Vagina (tissue), 2 donors: ENCODE results near the gene DOK7.

Source experiments
- POLR2A ChIP-seq, 2 donors: fragments of 450-650 bp; IDR thresholded peaks; one replicate each; pipeline ENCODE4 v1.6.1; 2017; ENCODE audit warnings: antibody characterized with exemption in 2 of 2, mild to moderate bottlenecking in 2 of 2, moderate library complexity in 2 of 2
- TF ChIP-seq, protein P1 (sequence below), 3 experiments: fragments of 450-650 bp in 2 of 3; fragments of 200-600 bp in 1 of 3; sonication (generic) in 1 of 3; IDR thresholded peaks; one replicate each; pipeline ENCODE4 v1.5.1; 2017 to 2019; ENCODE audit warnings: antibody characterized with exemption in 3 of 3, mild to moderate bottlenecking in 2 of 3, moderate library complexity in 2 of 3

DNA sequence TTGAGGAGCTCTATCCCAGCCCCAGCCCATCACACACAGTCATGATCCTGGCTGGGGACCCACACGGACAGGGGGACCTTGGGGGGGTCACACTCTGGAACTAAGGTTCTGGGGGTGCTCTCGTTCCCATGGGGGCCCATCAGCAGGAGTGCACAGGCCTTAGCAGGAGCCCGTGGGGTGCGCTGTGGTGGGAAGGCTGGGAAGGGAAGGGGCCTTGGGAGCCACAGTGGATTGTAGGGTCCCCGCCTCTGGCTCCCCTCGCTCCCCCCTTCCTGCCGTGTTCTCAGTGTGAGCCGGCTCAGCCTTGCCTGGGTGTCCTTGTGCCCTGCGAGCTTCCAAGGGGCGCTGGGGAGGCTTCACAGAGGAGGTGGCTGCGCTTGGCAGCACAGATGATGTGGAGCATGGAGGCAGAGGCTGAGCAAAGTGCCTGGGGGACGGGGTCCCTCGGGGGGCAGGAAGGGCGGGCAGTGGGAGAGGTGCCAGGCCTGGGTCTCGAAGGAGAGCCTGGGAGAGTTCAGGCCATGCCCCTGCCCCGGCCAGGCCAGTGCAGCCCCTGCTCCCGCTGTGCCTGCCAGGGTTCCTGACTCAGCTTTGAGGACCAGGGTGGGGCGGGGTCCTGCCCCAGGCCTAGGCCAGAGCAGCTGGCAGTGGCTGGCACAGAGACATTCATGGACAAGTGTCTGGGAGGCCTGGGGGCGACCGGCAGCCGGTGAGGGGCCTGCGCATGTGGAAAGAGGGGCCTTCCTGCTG, 26.9 kb upstream of the DOK7 start:
- TF ChIP-seq, protein P1, sequence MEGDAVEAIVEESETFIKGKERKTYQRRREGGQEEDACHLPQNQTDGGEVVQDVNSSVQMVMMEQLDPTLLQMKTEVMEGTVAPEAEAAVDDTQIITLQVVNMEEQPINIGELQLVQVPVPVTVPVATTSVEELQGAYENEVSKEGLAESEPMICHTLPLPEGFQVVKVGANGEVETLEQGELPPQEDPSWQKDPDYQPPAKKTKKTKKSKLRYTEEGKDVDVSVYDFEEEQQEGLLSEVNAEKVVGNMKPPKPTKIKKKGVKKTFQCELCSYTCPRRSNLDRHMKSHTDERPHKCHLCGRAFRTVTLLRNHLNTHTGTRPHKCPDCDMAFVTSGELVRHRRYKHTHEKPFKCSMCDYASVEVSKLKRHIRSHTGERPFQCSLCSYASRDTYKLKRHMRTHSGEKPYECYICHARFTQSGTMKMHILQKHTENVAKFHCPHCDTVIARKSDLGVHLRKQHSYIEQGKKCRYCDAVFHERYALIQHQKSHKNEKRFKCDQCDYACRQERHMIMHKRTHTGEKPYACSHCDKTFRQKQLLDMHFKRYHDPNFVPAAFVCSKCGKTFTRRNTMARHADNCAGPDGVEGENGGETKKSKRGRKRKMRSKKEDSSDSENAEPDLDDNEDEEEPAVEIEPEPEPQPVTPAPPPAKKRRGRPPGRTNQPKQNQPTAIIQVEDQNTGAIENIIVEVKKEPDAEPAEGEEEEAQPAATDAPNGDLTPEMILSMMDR (IDR thresholded peaks at IDR 0.05), result no peak
- TF ChIP-seq POLR2A (IDR thresholded peaks at IDR 0.05), result no peak
